ENCODE results near the gene RBX1.
"Not testable (repeated sequence)": the region's sequence is repeated elsewhere in the genome, so short reads cannot be mapped to it uniquely, and the experiment has no call there.

RBX1 gene

DNA sequence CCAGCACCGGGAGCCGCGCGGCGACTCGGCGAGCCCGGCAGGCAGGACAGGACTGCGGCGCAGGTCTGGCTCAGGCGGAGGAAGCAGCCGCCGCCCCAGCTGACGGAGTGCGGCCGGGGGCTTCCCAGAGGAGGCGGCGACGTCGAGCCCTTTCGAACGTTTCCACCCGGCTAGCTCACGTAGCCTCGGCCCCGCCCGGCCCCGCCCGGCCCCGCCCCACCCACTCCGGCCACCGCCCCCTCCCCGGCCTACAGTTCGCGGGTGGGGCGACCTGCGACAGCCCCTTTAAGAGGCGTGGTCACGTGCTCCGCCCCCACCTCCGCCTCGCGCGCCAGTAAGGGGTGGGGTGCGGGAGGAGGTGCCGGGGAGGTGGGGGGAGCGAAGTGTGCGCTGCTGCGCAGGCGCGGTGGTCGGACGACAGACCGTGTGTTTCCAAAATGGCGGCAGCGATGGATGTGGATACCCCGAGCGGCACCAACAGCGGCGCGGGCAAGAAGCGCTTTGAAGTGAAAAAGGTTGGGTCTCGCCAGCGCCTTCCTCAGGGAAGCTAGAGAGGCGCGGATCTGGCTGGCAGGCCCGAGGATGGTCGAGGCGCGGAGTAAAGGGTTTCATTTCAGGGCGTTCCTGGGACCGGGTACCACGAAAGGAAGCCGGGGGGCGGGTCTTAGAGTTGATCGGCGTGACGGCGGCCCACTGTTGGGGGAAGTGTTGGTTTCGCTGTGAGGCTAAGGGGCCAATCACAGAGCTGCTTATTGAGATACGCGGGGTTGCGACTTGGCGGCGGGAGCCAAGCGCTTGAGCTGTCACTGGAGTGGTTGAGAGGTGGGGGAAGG lies at the start of gene RBX1:
Gene RBX1 (plus strand): TSS at position 417 of the 833 bp plus-strand sequence. CDS start 21 bp downstream, at position 438.
- peak; percentile 87 for DNase-seq

DNA sequence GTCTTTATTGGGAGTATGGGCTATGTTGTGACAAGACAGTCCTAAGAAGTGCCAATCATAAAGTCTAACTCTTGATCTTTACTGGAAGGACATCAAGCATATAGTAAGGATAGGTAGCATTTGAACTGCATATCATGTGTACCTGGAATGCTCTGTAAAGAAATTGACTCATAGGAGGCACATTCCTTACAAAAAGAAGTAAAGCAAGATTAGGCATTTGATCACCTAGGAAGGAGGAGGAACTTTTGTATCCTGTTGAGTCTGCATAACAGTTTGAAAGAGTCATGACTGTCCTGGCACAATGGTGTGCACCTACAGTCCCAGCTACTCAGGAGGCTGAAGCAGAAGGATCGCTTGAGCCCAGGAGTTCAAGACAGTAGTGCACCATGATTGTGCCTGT lies 47.1 kb upstream of the RBX1 start:
- DNase-seq, result no peak

DNA sequence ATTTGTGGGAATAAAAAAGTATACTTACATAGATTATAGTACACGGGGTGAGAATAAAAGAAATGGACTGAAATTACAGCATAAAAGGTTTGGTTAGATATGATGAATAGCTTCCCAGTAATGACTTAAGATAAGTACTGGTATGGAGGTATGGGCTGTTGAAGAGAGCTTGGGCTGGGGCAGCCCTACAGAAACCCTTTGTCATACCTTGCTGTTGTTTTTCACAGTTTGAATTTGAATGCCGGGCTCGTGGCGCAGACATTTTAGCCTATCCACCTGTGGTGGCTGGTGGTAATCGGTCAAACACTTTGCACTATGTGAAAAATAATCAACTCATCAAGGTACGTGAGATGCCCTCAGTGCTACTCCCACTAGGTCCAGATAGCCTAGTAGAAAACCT lies 42.3 kb upstream of the RBX1 start:
- no peak for DNase-seq

DNA sequence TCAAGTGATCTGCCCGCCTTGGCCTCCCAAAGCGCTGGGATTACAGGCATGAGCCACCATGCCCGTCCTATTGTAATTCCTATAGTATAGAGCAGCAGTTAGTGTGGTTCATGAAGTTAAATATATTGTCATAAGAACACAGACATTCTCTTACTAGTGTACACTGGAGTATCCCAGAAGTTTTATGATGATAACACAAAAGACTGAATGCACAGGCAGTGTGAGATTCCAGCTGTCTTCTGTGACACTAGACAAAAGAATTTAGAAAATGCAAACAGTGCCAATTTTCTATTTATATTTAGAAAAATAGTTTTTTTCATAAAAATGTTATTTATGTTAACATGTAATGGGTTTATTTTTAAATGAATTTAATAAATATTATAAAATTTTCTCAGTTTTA lies 39.4 kb upstream of the RBX1 start:
- DNase-seq, result no peak

- DNase-seq, result not testable (repeated sequence)
Observed at GRCh38 chr22:40912987-40913386, 38.2 kb upstream of the RBX1 start.

- DNase-seq, result no peak
Observed at GRCh38 chr22:40919446-40919845, 31.7 kb upstream of the RBX1 start.

GRCh38 chr22:40920526-40920925 lies 30.7 kb upstream of the RBX1 start:
- DNase-seq, result no peak

DNA sequence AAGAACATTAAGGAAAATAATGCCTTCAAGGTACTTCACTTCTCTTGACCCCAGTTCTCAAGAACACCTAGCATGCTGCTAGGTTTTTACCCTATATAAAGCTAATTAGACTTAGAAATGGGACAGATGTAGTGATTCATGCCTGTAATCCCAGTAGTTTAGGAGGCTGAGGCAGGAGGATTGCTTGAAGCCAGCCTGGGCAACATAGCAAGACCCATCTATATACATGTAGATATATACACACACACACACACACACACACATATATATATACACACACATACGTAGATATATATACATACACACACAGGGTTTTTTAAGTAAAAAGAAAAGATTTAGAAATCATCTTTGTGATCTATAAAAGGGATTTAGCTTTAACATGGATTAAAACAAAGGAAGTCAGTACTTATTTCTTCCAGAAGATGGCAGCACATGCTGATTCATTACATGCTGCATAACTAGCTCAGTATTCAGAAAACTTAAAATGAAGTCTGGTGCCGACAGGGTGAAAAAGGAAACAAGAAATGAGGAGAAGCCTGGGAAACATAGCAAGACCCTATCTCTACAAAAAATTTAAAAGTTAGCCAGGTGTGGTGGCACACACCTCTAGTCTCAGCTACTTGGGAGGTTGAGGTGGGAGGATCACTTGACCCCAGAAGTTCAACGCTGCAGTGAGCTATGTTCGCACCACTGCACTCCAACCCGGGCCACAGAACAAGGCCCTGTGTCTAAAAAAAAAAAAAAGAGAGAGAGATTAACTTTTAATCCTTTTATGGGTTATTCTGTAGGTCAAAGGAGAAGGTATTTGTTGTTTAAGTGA lies 28.5 kb upstream of the RBX1 start:
- no peak for DNase-seq

- no peak for DNase-seq
Observed at GRCh38 chr22:40928657-40929056, 22.5 kb upstream of the RBX1 start.

DNA sequence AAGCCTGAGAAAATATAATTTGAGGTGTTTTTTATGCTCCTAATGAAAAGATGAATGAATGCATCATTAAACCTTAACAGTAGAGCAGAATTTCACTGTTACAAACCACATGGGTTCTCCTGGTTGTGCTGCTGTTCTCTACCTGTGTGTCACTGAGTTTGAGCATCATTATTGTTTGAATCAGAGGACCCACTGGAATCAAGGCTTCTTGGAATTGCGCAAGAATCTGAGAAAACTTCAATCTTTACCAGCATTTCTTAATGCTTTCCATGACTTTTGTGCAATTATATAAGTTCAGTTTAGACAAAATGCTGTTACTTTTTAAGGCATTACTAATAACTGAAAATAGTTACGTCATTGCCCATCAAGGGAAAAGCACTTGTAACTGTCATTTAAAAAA lies 18.8 kb upstream of the RBX1 start:
- DNase-seq, result no peak

GRCh38 chr22:40939202-40939601 lies 12.0 kb upstream of the RBX1 start:
- DNase-seq, result no peak

- no peak for DNase-seq
Observed at GRCh38 chr22:40951795-40952605, 822 bp downstream of the RBX1 start.

DNA sequence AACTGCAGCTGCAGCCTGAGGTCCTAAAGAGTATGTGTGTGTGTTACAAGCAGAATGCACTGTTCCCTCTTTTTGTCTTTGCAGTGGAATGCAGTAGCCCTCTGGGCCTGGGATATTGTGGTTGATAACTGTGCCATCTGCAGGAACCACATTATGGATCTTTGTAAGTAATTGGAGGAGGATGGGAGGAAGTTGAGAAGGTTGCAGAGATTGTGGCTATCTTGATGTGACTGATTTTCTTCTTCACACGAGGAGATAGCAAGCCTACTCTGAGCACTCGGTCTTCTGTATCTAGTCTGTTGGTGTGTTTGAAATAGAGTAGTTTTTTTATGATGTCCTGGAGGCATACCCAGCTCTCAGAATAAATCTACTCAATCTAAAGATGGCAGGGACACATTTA lies 2.3 kb downstream of the RBX1 start:
- no peak for DNase-seq

DNA sequence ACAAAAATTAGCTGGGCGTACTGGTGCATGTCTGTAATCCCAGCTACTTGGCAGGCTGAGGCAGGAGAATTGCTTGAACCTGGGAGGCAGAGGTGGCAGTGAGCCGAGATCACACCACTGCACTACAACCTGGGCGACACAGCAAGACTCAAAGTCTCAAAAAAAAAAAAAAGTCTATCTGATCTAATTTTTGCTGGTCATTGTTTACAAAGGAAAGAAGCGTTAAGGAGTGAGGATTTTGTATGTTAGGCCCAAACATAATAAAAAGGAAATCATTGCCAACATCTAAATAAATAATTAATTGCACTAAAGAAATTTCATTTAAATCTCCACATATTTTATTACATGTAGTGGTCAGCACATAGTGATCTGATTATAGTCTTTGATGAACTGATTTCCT lies 2.9 kb downstream of the RBX1 start:
- no peak for DNase-seq

DNA sequence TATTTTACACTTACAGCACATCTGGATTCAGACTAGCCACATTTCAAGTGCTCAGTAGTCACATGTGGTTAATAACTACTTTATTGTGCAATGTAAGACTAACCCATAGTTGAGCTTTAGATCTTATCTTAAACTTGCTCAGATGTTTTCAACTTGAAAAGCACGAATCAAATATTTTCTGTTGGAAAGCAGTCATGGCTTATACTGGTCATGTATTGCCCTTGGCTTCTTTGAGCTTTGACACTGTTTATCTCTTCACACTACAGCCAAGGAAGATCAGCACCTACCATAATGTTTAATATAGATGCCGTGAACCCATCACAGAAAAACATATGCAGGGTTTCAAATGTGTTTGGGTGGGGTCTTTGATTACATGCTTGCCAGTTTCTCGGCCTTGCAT lies 4.4 kb downstream of the RBX1 start:
- no peak for DNase-seq

- no peak for DNase-seq
Observed at GRCh38 chr22:40957601-40958000, 6.4 kb downstream of the RBX1 start.

- DNase-seq, result no peak
Observed at GRCh38 chr22:40958299-40958698, 7.1 kb downstream of the RBX1 start.

DNA sequence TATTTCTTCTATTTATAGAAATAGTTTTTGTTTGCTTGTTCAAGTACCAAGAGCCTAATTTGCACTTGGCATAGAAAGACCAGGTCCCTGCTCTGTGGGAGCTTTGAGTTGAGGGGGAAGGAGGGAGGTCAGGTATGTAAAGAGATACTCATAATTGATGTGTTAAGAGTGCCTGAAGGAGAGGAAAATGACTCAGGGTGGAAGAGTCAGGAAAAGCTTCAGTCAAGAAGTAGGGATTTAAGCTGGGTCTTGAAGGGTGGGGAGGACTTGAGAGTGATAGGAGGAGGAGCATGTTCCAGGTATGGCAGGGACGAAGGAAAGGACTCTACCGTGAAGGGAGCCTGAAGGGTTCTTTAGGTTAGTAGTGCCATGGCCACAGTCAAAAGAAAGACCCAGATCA lies 9.0 kb downstream of the RBX1 start:
- no peak for DNase-seq

DNA sequence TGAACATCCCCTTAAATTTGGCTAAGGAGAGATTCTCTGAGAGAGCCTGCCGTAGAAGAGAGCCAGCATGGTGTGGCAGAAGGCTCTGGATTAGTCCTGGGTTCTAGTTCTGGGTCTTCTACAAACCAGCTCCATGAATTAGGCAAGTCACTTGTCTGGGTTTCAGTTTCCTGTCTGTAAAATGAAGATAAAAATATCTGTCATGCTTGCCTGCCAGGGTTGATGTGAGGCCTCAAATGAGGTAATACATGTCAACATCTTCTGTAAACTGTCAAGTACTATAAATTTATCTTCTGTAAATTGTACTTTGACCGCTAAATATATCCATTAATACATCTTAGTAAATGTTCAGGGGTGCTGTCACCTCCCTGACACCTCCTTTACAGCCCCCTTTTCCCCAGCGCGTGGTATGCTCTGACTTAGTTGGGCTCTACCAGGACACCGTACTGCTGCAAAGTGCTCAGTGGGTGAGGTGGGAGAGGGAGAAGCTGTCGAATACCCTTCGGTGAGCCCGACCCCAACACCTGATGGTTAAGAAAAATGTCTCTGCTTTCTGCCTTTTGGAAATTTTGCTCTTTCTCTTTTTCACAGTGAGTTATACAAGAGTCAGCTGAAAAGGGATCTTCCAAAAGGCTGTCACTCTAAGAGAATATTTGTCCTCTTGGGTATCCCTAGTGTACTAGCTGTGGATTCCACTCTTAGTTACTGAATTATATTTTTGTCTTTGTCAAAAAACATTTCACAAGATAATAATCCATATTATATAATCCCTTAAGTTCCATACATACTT lies 15.0 kb downstream of the RBX1 start:
- DNase-seq, result no peak

DNA sequence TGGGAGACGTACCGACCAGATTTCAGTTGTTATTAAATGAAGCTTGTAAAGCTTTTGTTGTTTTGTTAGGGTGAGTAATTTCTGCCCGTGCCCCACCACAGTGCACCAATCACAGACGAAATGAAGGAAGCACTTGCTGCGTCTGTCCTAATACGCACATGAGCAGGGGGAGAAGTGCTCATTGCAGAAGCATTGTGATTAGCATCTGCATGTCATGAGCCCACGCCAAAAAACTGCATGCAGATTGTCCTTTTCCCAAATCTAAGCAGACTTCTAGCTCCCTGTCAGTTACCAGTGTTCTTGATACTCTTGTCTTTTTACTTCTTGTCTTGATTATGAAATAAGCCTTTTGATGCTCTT lies 15.5 kb downstream of the RBX1 start:
- no peak for DNase-seq

- no peak for DNase-seq
Observed at GRCh38 chr22:40967111-40967760, 16.1 kb downstream of the RBX1 start.

- DNase-seq, result no peak
Observed at GRCh38 chr22:40972587-40972986, 21.4 kb downstream of the RBX1 start.

Data from NCI-H1417 treated with DMSO at 0.1 percent for 48 hours (cell line).